KMS-11 (cell line): ENCODE results near the gene LTO1.

Source experiments
- H2AFZ ChIP-seq: fragments of 200-600 bp; sonication (generic); 2 replicates; pipeline ENCODE4 v1.6.1; 2016; ENCODE audit warnings: antibody characterized with exemption, mixed run types, low read depth
- H3K27ac ChIP-seq: fragments of 200-600 bp; sonication (generic); 2 replicates; pipeline ENCODE4 v1.6.1; 2016; ENCODE audit warnings: mild to moderate bottlenecking, mixed run types
- H3K27me3 ChIP-seq: fragments of 200-600 bp; sonication (generic); 2 replicates; pipeline ENCODE4 v1.6.1; 2017; ENCODE audit warnings: mild to moderate bottlenecking, low read depth, mixed run types, moderate library complexity; ENCODE audit not compliant: insufficient read depth
- H3K36me3 ChIP-seq: fragments of 200-600 bp; sonication (generic); 2 replicates; pipeline ENCODE4 v1.6.1; 2017; ENCODE audit warnings: mild to moderate bottlenecking, mixed run types; ENCODE audit not compliant: insufficient read depth
- H3K4me1 ChIP-seq: fragments of 200-600 bp; sonication (generic); 2 replicates; pipeline ENCODE4 v1.6.1; 2016; ENCODE audit warnings: mild to moderate bottlenecking, low read depth, mixed run types; ENCODE audit not compliant: poor library complexity, severe bottlenecking
- H3K4me2 ChIP-seq: fragments of 200-600 bp; sonication (generic); 2 replicates; pipeline ENCODE4 v1.7.0; 2016; ENCODE audit warnings: mild to moderate bottlenecking, mixed run types
- H3K4me3 ChIP-seq: fragments of 200-600 bp; sonication (generic); IDR thresholded peaks from 2 replicates; pipeline ENCODE4 v1.6.1; 2017; ENCODE audit warnings: low read depth, low read length, mixed read lengths; ENCODE audit not compliant: insufficient read depth
- H3K79me2 ChIP-seq: fragments of 200-600 bp; sonication (generic); 2 replicates; pipeline ENCODE4 v1.6.1; 2016; ENCODE audit warnings: low read depth, mixed run types; ENCODE audit not compliant: insufficient read depth
- H3K9ac ChIP-seq: fragments of 200-600 bp; sonication (generic); 2 replicates; pipeline ENCODE4 v1.6.1; 2016; ENCODE audit warnings: mild to moderate bottlenecking, mixed run types
- H4K20me1 ChIP-seq: fragments of 200-600 bp; sonication (generic); 2 replicates; pipeline ENCODE4 v1.6.1; 2016; ENCODE audit warnings: mild to moderate bottlenecking, mixed run types; ENCODE audit not compliant: insufficient read depth
- CTCF ChIP-seq: fragments of 200-600 bp; sonication (generic); conservative IDR thresholded peaks from 2 replicates; pipeline ENCODE4 v1.6.1; 2017; ENCODE audit warnings: low read depth, mild to moderate bottlenecking, antibody characterized with exemption, low read length, moderate library complexity, mixed read lengths

Gene LTO1

GRCh38 chr11:69618237-69618636 is 56.9 kb downstream of the LTO1 start:
- Histone ChIP-seq H3K4me2 (no peak overlapping the region), H3K4me1 (no peaks in the 10 kb centered on the region), H3K27ac (no peak overlapping the region), H3K9ac (no peak overlapping the region), H3K36me3 (no peaks in the 10 kb centered on the region), H2AFZ (no peak overlapping the region), H3K27me3 (peaks cover 19% of the 10 kb centered on the region; the same call in 1 of the 2 replicates), H3K79me2 (no peaks in the 10 kb centered on the region), H3K4me3 (no peak overlapping the region), H4K20me1 (no peaks in the 10 kb centered on the region)
- no peak for TF ChIP-seq CTCF

GRCh38 chr11:69617682-69618081 is 57.5 kb downstream of the LTO1 start:
- no peak overlapping the region for H3K4me2 ChIP-seq
- H3K27me3 ChIP-seq, result peaks cover 19% of the 10 kb centered on the region; the same call in 1 of the 2 replicates
- H3K36me3 ChIP-seq, result no peaks in the 10 kb centered on the region
- TF ChIP-seq CTCF, result no peak
- no peaks in the 10 kb centered on the region for H3K79me2 ChIP-seq
- no peak overlapping the region for H3K9ac ChIP-seq
- H4K20me1 ChIP-seq, result no peaks in the 10 kb centered on the region
- no peak overlapping the region for H3K4me3 ChIP-seq
- no peak overlapping the region for H3K27ac ChIP-seq
- H3K4me1 ChIP-seq, result no peaks in the 10 kb centered on the region
- no peak overlapping the region for H2AFZ ChIP-seq

GRCh38 chr11:69617220-69617619 is 57.9 kb downstream of the LTO1 start:
- H4K20me1 ChIP-seq, result no peaks in the 10 kb centered on the region
- peaks cover 19% of the 10 kb centered on the region; the same call in 1 of the 2 replicates for H3K27me3 ChIP-seq
- no peak overlapping the region for H3K4me3 ChIP-seq
- no peak overlapping the region for H2AFZ ChIP-seq
- no peaks in the 10 kb centered on the region for H3K36me3 ChIP-seq
- TF ChIP-seq CTCF, result no peak
- H3K9ac ChIP-seq, result no peak overlapping the region
- no peak overlapping the region for H3K4me2 ChIP-seq
- H3K27ac ChIP-seq, result no peak overlapping the region
- H3K79me2 ChIP-seq, result no peaks in the 10 kb centered on the region
- no peaks in the 10 kb centered on the region for H3K4me1 ChIP-seq
